Endothelial cell of umbilical vein (primary cell): ENCODE measurements around the gene SPACA6. TPM values are rescaled to one million over a fixed set of nuclear protein-coding genes. Genes with fewer than 3 reads are reported as not detected.

Source experiments
- BruUV-seq: library from RNA; stranded (reverse); fragments of 400-500 nt; replicated peaks from 2 replicates; lab custom pipeline; 2021; lab: Mats Ljungman, UMichigan
- CTCF ChIA-PET: fragments of 300-600, 350-600 bp; sonication (Branson Sonifier 250); formaldehyde crosslinking; loops from one replicate; lab custom pipeline; 2021; ENCODE audit warnings: antibody characterized with exemption, inconsistent platforms; lab: Charles Lee
- POLR2A ChIA-PET: fragments of 300-600, 350-600 bp; sonication (Branson Sonifier 250); formaldehyde crosslinking; loops from one replicate; lab custom pipeline; 2021; ENCODE audit warnings: antibody characterized with exemption, inconsistent platforms; lab: Charles Lee
- DNase-seq: peaks from one replicate; pipeline ENCODE4 v3.0.0-alpha.2; 2011; ENCODE audit warnings: low read depth, low spot score
- FAIRE-seq: peaks from 2 replicates; lab custom pipeline; 2011; peaks lifted over from hg19 to GRCh38; lab: Jason Lieb, UNC
- H2AFZ ChIP-seq: 2 replicates; pipeline ENCODE4 v1.6.0; 2012; ENCODE audit warnings: low read depth, low read length, control low read depth, inconsistent platforms
- H3K27ac ChIP-seq: 2 replicates; pipeline ENCODE4 v1.5.1; 2011; ENCODE audit warnings: low read depth, mild to moderate bottlenecking, control low read depth, low read length, moderate library complexity; ENCODE audit not compliant: insufficient read depth
- H3K27me3 ChIP-seq, 2 experiments: 2 replicates each; pipeline versions ENCODE4 v1.6.0 to v1.6.1; 2011; ENCODE audit warnings: low read length in 2 of 2, mixed read lengths in 1 of 2; ENCODE audit not compliant: control insufficient read depth in 2 of 2, insufficient read depth in 2 of 2
- H3K36me3 ChIP-seq, 2 experiments: 2 replicates in 1 of 2; 3 replicates in 1 of 2; pipeline ENCODE4 v1.5.1; 2011; ENCODE audit warnings: low read length in 2 of 2, mild to moderate bottlenecking in 1 of 2, moderate library complexity in 1 of 2; ENCODE audit not compliant: control insufficient read depth in 2 of 2, insufficient read depth in 2 of 2; ENCODE audit errors: extremely low read depth in 1 of 2
- H3K4me1 ChIP-seq: 3 replicates; pipeline ENCODE4 v1.5.1; 2011; ENCODE audit warnings: mild to moderate bottlenecking, low read length; ENCODE audit not compliant: control insufficient read depth, insufficient read depth; ENCODE audit errors: extremely low read depth
- H3K4me2 ChIP-seq: 2 replicates; pipeline ENCODE4 v1.6.1; 2011; ENCODE audit warnings: low read length, control low read depth, mixed read lengths; ENCODE audit not compliant: insufficient read depth
- H3K4me3 ChIP-seq, 3 experiments: fragments of 200-600 bp in 1 of 3; sonication (generic), shearing (Covaris generic) in 1 of 3; replicated peaks in 1 of 3; 2 replicates each; pipeline ENCODE4 v1.5.1; 2011 to 2016; ENCODE audit warnings: control low read depth in 3 of 3, low read length in 3 of 3, mild to moderate bottlenecking in 2 of 3, inconsistent platforms in 1 of 3, low read depth in 1 of 3, moderate library complexity in 1 of 3; ENCODE audit not compliant: insufficient read depth in 1 of 3
- H3K79me2 ChIP-seq: 2 replicates; pipeline ENCODE4 v1.6.0; 2012; ENCODE audit warnings: low read length, inconsistent platforms; ENCODE audit not compliant: control insufficient read depth, insufficient read depth
- H3K9ac ChIP-seq: replicated peaks from 2 replicates; pipeline ENCODE3; 2011; ENCODE audit warnings: low read length, control low read depth; ENCODE audit not compliant: insufficient read depth; ENCODE audit errors: extremely low read depth
- H3K9me1 ChIP-seq: replicated peaks from 3 replicates; pipeline ENCODE4 v1.6.0; 2011; ENCODE audit warnings: mild to moderate bottlenecking, low read length; ENCODE audit not compliant: control insufficient read depth, insufficient read depth; ENCODE audit errors: extremely low read depth
- H3K9me3 ChIP-seq: replicated peaks from 2 replicates; pipeline ENCODE4 v1.5.1; 2012; ENCODE audit warnings: low read length, inconsistent platforms; ENCODE audit not compliant: control insufficient read depth, insufficient read depth
- H4K20me1 ChIP-seq: replicated peaks from 2 replicates; pipeline ENCODE3; 2011; ENCODE audit warnings: mild to moderate bottlenecking, low read length; ENCODE audit not compliant: control insufficient read depth, insufficient read depth; ENCODE audit errors: extremely low read depth
- CTCF ChIP-seq, 2 donors: IDR thresholded peaks; 1 replicate in 1 of 2; 2 replicates in 1 of 2; pipeline ENCODE4 v1.5.1; 2011; ENCODE audit warnings: low read length in 2 of 2, mild to moderate bottlenecking in 2 of 2, moderate library complexity in 2 of 2, control low read depth in 1 of 2, inconsistent platforms in 1 of 2, low read depth in 1 of 2; ENCODE audit not compliant: insufficient read depth in 1 of 2; ENCODE audit errors: extremely low read depth in 1 of 2
- EZH2 ChIP-seq: IDR thresholded peaks from 2 replicates; pipeline ENCODE4 v1.6.1; 2012; ENCODE audit warnings: borderline replicate concordance, low read depth, mild to moderate bottlenecking, moderate library complexity, low read length, inconsistent platforms; ENCODE audit not compliant: severe bottlenecking
- FOS ChIP-seq: IDR thresholded peaks from 2 replicates; pipeline ENCODE4 v1.6.1; 2011; ENCODE audit warnings: mild to moderate bottlenecking, low read length, moderate library complexity, borderline replicate concordance; ENCODE audit not compliant: insufficient read depth
- GATA2 ChIP-seq: IDR thresholded peaks from 2 replicates; pipeline ENCODE4 v1.7.0; 2011; ENCODE audit warnings: low read depth, mild to moderate bottlenecking, moderate library complexity, mixed read lengths, low read length; ENCODE audit not compliant: insufficient read length, insufficient read depth
- JUN ChIP-seq: IDR thresholded peaks from 2 replicates; pipeline ENCODE4 v1.6.1; 2011; ENCODE audit warnings: borderline replicate concordance, low read depth; ENCODE audit not compliant: insufficient read length, insufficient read depth
- MAX ChIP-seq: IDR thresholded peaks from 2 replicates; pipeline ENCODE4 v1.6.1; 2011; ENCODE audit not compliant: insufficient read depth, insufficient read length
- MYC ChIP-seq: IDR thresholded peaks from one replicate; pipeline ENCODE4 v1.6.1; 2011; ENCODE audit warnings: mild to moderate bottlenecking, low read depth, low read length
- POLR2A ChIP-seq: IDR thresholded peaks from 2 replicates; pipeline ENCODE4 v1.6.1; 2012; ENCODE audit warnings: low read depth, mild to moderate bottlenecking, control low read depth, low read length
- POLR2AphosphoS5 ChIP-seq: IDR thresholded peaks from 2 replicates; pipeline ENCODE4 v1.6.1; 2012; ENCODE audit warnings: low read depth, mild to moderate bottlenecking, control low read depth, low read length, moderate library complexity; ENCODE audit not compliant: insufficient read depth
- dilution Hi-C: fragments of 300-500 bp; cut with MboI; formaldehyde crosslinking; loops from one replicate; pipeline ENCODE4 v1.15.0; 2019; ENCODE audit warnings: low sequenced_read_pairs; ENCODE audit not compliant: extremely low pct_ligation_motif_present
- intact Hi-C: fragments of 100-400 bp; cut with micrococcal nuclease; formaldehyde crosslinking; loops from one replicate; pipeline ENCODE4 v1.10.0; 2022
- polyA plus RNA-seq, 4 experiments: library from polyadenylated mRNA; depleted of rRNA in 3 of 4; stranded (reverse) in 3 of 4; unstranded in 1 of 4; fragments of >200 nt; gene quantifications; 2 replicates each; pipeline versions ENCODE4 v1.2.1 to v1.2.3, GENCODE V29; 2011 to 2012; ENCODE audit warnings: missing spikeins in 1 of 4
- total RNA-seq: library from RNA; stranded (reverse); gene quantifications from 2 replicates; pipeline ENCODE4 v1.2.3, GENCODE V29; 2021

SPACA6 gene
- total and polyA plus RNA-seq, 2 donors (not counting 3 experiments of a cell fraction or from before 2014, with no cell fraction given), result 11.9 to 41.1 TPM

GRCh38 chr19:51714848-51715247 is 21.7 kb downstream of the SPACA6 start:
- Histone ChIP-seq H3K79me2 (no peaks in the 10 kb centered on the region), H4K20me1 (no peaks in the 10 kb centered on the region), H3K9me1 (no peaks in the 10 kb centered on the region), H2AFZ (no peak overlapping the region), H3K9me3 (no peaks in the 10 kb centered on the region), H3K9ac (no peak overlapping the region), H3K27ac (no peak overlapping the region), H3K27me3 (peaks cover 15 to 18% of the 10 kb centered on the region in 2 experiments), H3K4me1 (no peaks in the 10 kb centered on the region), H3K36me3 (no peaks in the 10 kb centered on the region), H3K4me3 (no peak overlapping the region), H3K4me2 (no peak overlapping the region)
- CTCF ChIA-PET, result no interaction called here
- dilution Hi-C loops, result no loop called here
- intact Hi-C loops, result no loop called here
- TF ChIP-seq FOS, result no peak
- no peak for TF ChIP-seq JUN
- no peak for TF ChIP-seq CTCF (IDR thresholded peaks at IDR 0.05; ENCODE audit: extremely low read depth in 1 of 2, insufficient read depth in 1 of 2, low read depth in 1 of 2, low read length in 2 of 2)
- TF ChIP-seq GATA2, result no peak
- TF ChIP-seq EZH2, result no peak
- TF ChIP-seq MYC, result no peak
- TF ChIP-seq POLR2A, result no peak
- TF ChIP-seq MAX, result no peak
- no peak for TF ChIP-seq POLR2AphosphoS5
- BruUV-seq, result no TSS peak
- no peak for DNase-seq
- FAIRE-seq, result no peak
- POLR2A ChIA-PET, result no interaction called here
